H9 (cell line): ENCODE data around the gene KANSL1. TPM values are rescaled to one million over a fixed set of nuclear protein-coding genes. Genes with fewer than 3 reads are reported as not detected.

Experiments
- DNase-seq: peaks from one replicate; pipeline ENCODE4 v3.0.0-alpha.2; 2017
- H2AFZ ChIP-seq: one replicate; pipeline ENCODE4 v1.6.1; 2013; ENCODE audit warnings: mild to moderate bottlenecking, low read length, control low read depth, moderate library complexity
- H2AK5ac ChIP-seq: 2 replicates; pipeline ENCODE4 v1.6.1; 2013; ENCODE audit warnings: low read length, control low read depth, mixed read lengths; ENCODE audit not compliant: insufficient read length
- H2BK120ac ChIP-seq: one replicate; pipeline ENCODE4 v1.6.1; 2013; ENCODE audit warnings: low read depth, mild to moderate bottlenecking, low read length, control low read depth, inconsistent platforms; ENCODE audit not compliant: poor library complexity, severe bottlenecking
- H2BK12ac ChIP-seq: 2 replicates; pipeline ENCODE4 v1.6.1; 2013; ENCODE audit warnings: low read length, control low read depth, mixed read lengths, low read depth; ENCODE audit not compliant: insufficient read length
- H2BK15ac ChIP-seq: 2 replicates; pipeline ENCODE4 v1.6.1; 2013; ENCODE audit warnings: low read depth, low read length, control low read depth
- H2BK20ac ChIP-seq: one replicate; pipeline ENCODE4 v1.6.1; 2013; ENCODE audit warnings: low read depth, mild to moderate bottlenecking, low read length, control low read depth, inconsistent platforms; ENCODE audit not compliant: poor library complexity, severe bottlenecking
- H2BK5ac ChIP-seq: 2 replicates; pipeline ENCODE4 v1.6.1; 2013; ENCODE audit warnings: low read length, control low read depth, mixed read lengths; ENCODE audit not compliant: insufficient read length
- H3K14ac ChIP-seq: 2 replicates; pipeline ENCODE4 v1.6.1; 2013; ENCODE audit warnings: low read length, control low read depth; ENCODE audit not compliant: insufficient read depth
- H3K18ac ChIP-seq: 2 replicates; pipeline ENCODE4 v1.6.1; 2013; ENCODE audit warnings: low read depth, mild to moderate bottlenecking, mixed read lengths, low read length, control low read depth; ENCODE audit not compliant: insufficient read length
- H3K23ac ChIP-seq: 2 replicates; pipeline ENCODE4 v1.6.1; 2013; ENCODE audit warnings: low read length, control low read depth, mixed read lengths, low read depth; ENCODE audit not compliant: insufficient read length
- H3K23me2 ChIP-seq: 2 replicates; pipeline ENCODE4 v1.6.1; 2013; ENCODE audit warnings: low read depth, mild to moderate bottlenecking, mixed read lengths, low read length, control low read depth; ENCODE audit not compliant: insufficient read length, poor library complexity, severe bottlenecking
- H3K27ac ChIP-seq: 2 replicates; pipeline ENCODE4 v1.5.1; 2013; ENCODE audit warnings: low read length, control low read depth, mixed read lengths, low read depth; ENCODE audit not compliant: insufficient read length
- H3K27me3 ChIP-seq: 2 replicates; pipeline ENCODE4 v1.6.1; 2013; ENCODE audit warnings: low read length, control low read depth, inconsistent platforms; ENCODE audit not compliant: insufficient read depth
- H3K4ac ChIP-seq: 2 replicates; pipeline ENCODE4 v1.6.1; 2013; ENCODE audit warnings: low read depth, mild to moderate bottlenecking, control low read depth, inconsistent platforms, low read length, moderate library complexity
- H3K4me1 ChIP-seq: 2 replicates; pipeline ENCODE4 v1.6.1; 2013; ENCODE audit warnings: low read length, control low read depth, inconsistent platforms; ENCODE audit not compliant: insufficient read depth
- H3K4me2 ChIP-seq: 2 replicates; pipeline ENCODE4 v1.6.1; 2013; ENCODE audit warnings: low read length, control low read depth, mixed read lengths; ENCODE audit not compliant: insufficient read length, insufficient read depth
- H3K56ac ChIP-seq: 2 replicates; pipeline ENCODE4 v1.6.1; 2013; ENCODE audit warnings: low read depth, mild to moderate bottlenecking, mixed read lengths, low read length, control low read depth; ENCODE audit not compliant: insufficient read length
- H3K79me1 ChIP-seq: 2 replicates; pipeline ENCODE4 v1.6.1; 2013; ENCODE audit warnings: low read depth, mild to moderate bottlenecking, moderate library complexity, low read length, control low read depth, inconsistent platforms; ENCODE audit not compliant: insufficient read depth, poor library complexity, severe bottlenecking
- H3K79me2 ChIP-seq: 2 replicates; pipeline ENCODE4 v1.6.1; 2013; ENCODE audit warnings: low read length, control low read depth, inconsistent platforms; ENCODE audit not compliant: insufficient read depth
- H3K9ac ChIP-seq: 2 replicates; pipeline ENCODE4 v1.6.1; 2013; ENCODE audit warnings: low read length, control low read depth, mixed read lengths; ENCODE audit not compliant: insufficient read length; ENCODE audit errors: extremely low read depth
- H3K9me3 ChIP-seq: one replicate; pipeline ENCODE4 v1.6.1; 2013; ENCODE audit warnings: low read depth, low read length, inconsistent platforms; ENCODE audit not compliant: control insufficient read depth
- H3T11ph ChIP-seq: one replicate; pipeline ENCODE4 v1.6.1; 2013; ENCODE audit warnings: mild to moderate bottlenecking, low read length, control low read depth, inconsistent platforms
- H4K20me1 ChIP-seq: one replicate; pipeline ENCODE4 v1.6.1; 2013; ENCODE audit not compliant: control insufficient read depth, insufficient read length, insufficient read depth
- H4K5ac ChIP-seq: 2 replicates; pipeline ENCODE4 v1.6.1; 2013; ENCODE audit warnings: low read depth, mild to moderate bottlenecking, mixed read lengths, low read length, control low read depth; ENCODE audit not compliant: insufficient read length
- H4K8ac ChIP-seq: replicated peaks from 2 replicates; pipeline ENCODE4 v1.6.1; 2013; ENCODE audit warnings: low read length, control low read depth, mixed read lengths, low read depth; ENCODE audit not compliant: insufficient read length
- H4K91ac ChIP-seq: 2 replicates; pipeline ENCODE4 v1.6.1; 2013; ENCODE audit warnings: low read depth, mild to moderate bottlenecking, moderate library complexity, mixed read lengths, low read length, control low read depth; ENCODE audit not compliant: insufficient read length
- H3K27ac Mint-ChIP-seq, 3 experiments: 2 replicates in 2 of 3; 3 replicates in 1 of 3; pipeline ENCODE4 v1.8.0; 2020 to 2021; ENCODE audit warnings: mixed read lengths in 3 of 3, mild to moderate bottlenecking in 1 of 3, moderate library complexity in 1 of 3
- H3K27me3 Mint-ChIP-seq: 2 replicates; pipeline ENCODE4 v1.8.0; 2021; ENCODE audit warnings: low read depth, mild to moderate bottlenecking, moderate library complexity, mixed read lengths
- H3K36me3 Mint-ChIP-seq, 3 experiments: 2 replicates in 2 of 3; 3 replicates in 1 of 3; pipeline ENCODE4 v1.8.0; 2020 to 2021; ENCODE audit warnings: low read depth in 3 of 3, mixed read lengths in 3 of 3; ENCODE audit not compliant: insufficient read depth in 1 of 3
- H3K4me1 Mint-ChIP-seq, 2 experiments: 2 replicates each; pipeline ENCODE4 v1.8.0; 2020; ENCODE audit warnings: mixed read lengths in 2 of 2
- H3K4me3 Mint-ChIP-seq, 2 experiments: 2 replicates in 1 of 2; 3 replicates in 1 of 2; pipeline ENCODE4 v1.8.0; 2020 to 2021; ENCODE audit warnings: mild to moderate bottlenecking in 2 of 2, mixed read lengths in 2 of 2, moderate library complexity in 1 of 2
- H3K9me3 Mint-ChIP-seq, 2 experiments: 2 replicates in 1 of 2; 3 replicates in 1 of 2; pipeline ENCODE4 v1.8.0; 2020; ENCODE audit warnings: mild to moderate bottlenecking in 2 of 2, mixed read lengths in 2 of 2, moderate library complexity in 1 of 2
- WGBS: extraction: QIAGEN DNeasy Blood & Tissue Kit; methylation state at CpG from one replicate; pipeline ENCODE4 v1.1.7; 2013; ENCODE audit warnings: missing lambda C conversion rate, low lambda C conversion rate, mixed read lengths; ENCODE audit not compliant: insufficient read length; ENCODE audit errors: extremely low coverage; 5-methylcytosine and 5-hydroxymethylcytosine counted together
- total RNA-seq: library from RNA; stranded (reverse); gene quantifications from 2 replicates; pipeline ENCODE4 v1.2.1, GENCODE V29; 2021
- TF ChIP-seq, protein P1 (sequence below): fragments of 200-600 bp; sonication (generic); conservative IDR thresholded peaks from 3 replicates; pipeline ENCODE4 v1.8.0; 2021; ENCODE audit warnings: antibody characterized with exemption, mild to moderate bottlenecking

The KANSL1 gene
- total RNA-seq, 1 experiment from 2014 or later, result 114 TPM

DNA sequence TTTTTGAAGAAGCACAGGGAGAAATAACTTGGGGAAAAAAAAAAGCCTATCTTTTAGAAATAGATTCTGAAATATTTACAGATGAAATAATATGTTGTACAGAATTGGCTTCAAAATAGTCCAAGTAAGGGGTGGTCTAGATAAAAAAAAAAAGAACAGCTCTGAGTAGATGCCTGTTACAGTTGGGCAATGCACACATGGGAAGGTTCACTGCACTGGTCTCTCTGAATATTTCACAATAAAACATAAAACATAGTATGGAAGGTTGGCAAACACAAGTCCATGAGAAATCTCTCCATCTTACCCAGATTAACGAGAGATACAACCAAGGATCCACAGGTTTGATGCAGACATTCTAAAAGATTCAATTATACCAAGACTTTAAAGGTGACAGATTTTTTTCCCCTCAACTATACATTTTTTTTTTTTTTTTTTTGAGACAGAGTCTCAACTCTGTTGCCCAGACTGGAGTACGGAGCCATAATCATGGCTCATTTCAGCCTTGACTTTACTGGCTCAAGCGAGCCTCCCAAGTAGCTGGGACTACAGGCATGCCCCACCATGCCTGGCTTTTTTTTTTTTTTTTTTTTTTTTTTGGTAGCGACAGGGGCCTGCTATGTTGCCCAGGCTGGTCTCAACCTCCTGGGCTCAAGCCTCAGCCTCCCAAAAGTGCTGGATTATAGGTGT, 58.0 kb downstream of the KANSL1 start:
- H3K23me2 ChIP-seq, result no peaks in the 10 kb centered on the region
- H3K9me3 Mint-ChIP-seq, result no peaks in the 10 kb centered on the region
- TF ChIP-seq, protein P1, sequence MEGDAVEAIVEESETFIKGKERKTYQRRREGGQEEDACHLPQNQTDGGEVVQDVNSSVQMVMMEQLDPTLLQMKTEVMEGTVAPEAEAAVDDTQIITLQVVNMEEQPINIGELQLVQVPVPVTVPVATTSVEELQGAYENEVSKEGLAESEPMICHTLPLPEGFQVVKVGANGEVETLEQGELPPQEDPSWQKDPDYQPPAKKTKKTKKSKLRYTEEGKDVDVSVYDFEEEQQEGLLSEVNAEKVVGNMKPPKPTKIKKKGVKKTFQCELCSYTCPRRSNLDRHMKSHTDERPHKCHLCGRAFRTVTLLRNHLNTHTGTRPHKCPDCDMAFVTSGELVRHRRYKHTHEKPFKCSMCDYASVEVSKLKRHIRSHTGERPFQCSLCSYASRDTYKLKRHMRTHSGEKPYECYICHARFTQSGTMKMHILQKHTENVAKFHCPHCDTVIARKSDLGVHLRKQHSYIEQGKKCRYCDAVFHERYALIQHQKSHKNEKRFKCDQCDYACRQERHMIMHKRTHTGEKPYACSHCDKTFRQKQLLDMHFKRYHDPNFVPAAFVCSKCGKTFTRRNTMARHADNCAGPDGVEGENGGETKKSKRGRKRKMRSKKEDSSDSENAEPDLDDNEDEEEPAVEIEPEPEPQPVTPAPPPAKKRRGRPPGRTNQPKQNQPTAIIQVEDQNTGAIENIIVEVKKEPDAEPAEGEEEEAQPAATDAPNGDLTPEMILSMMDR, result no peak
- peaks cover 57 to 72% of the 10 kb centered on the region in 2 experiments for H3K4me1 Mint-ChIP-seq
- H3K79me1 ChIP-seq, result peaks cover 3% of the 10 kb centered on the region
- H3K4ac ChIP-seq, result no peak overlapping the region
- H3K27me3 ChIP-seq, result no peaks in the 10 kb centered on the region
- no peak overlapping the region for H2BK20ac ChIP-seq
- H3K27ac ChIP-seq, result no peak overlapping the region
- no peak overlapping the region for H3T11ph ChIP-seq
- H2BK15ac ChIP-seq, result no peak overlapping the region
- H3K23ac ChIP-seq, result no peak overlapping the region
- no peak overlapping the region for H4K91ac ChIP-seq
- peaks cover 71% of the 10 kb centered on the region for H3K79me2 ChIP-seq
- no peak for DNase-seq
- H2BK120ac ChIP-seq, result no peak overlapping the region
- H3K14ac ChIP-seq, result no peak overlapping the region
- H3K56ac ChIP-seq, result no peak overlapping the region
- H2BK5ac ChIP-seq, result no peak overlapping the region
- H3K4me3 Mint-ChIP-seq, result no peak overlapping the region
- no peaks in the 10 kb centered on the region for H3K27me3 Mint-ChIP-seq
- no peak overlapping the region for H3K4me2 ChIP-seq
- H2AFZ ChIP-seq, result no peak overlapping the region
- peaks cover 0 to 3% (median 2%) of the 10 kb centered on the region in 3 experiments; a peak in 3 of 7 replicates for H3K36me3 Mint-ChIP-seq
- no peak overlapping the region; a peak in 1 of 7 replicates for H3K27ac Mint-ChIP-seq
- no CpG with 5 or more reads among the region's 4 CpGs for WGBS
- no peaks in the 10 kb centered on the region; the same call in 1 of the 2 replicates for H3K4me1 ChIP-seq
- H3K18ac ChIP-seq, result no peak overlapping the region
- no peak overlapping the region for H2AK5ac ChIP-seq
- no peak overlapping the region for H2BK12ac ChIP-seq
- no peaks in the 10 kb centered on the region for H4K20me1 ChIP-seq
- no peak overlapping the region for H4K5ac ChIP-seq
- no peak overlapping the region for H4K8ac ChIP-seq
- H3K9me3 ChIP-seq, result no peaks in the 10 kb centered on the region
- H3K9ac ChIP-seq, result no peak overlapping the region
